Mononuclear cell (primary cell): ENCODE measurements around the gene PDE6A. TPM values are rescaled to one million over a fixed set of nuclear protein-coding genes. Genes with fewer than 3 reads are reported as not detected.
"Not testable (repeated sequence)": the region's sequence is repeated elsewhere in the genome, so short reads cannot be mapped to it uniquely, and the experiment has no call there.

ENCODE experiments used
- H3K27me3 ChIP-seq: 2 replicates; pipeline ENCODE4 v1.6.0; 2011; ENCODE audit warnings: low read length, control low read depth; ENCODE audit not compliant: insufficient read depth
- H3K4me1 ChIP-seq: 2 replicates; pipeline ENCODE4 v1.5.1; 2011; ENCODE audit warnings: mild to moderate bottlenecking, low read length, control low read depth; ENCODE audit not compliant: insufficient read depth
- H3K4me3 ChIP-seq: 2 replicates; pipeline ENCODE4 v1.5.1; 2011; ENCODE audit warnings: mild to moderate bottlenecking, low read length, moderate library complexity
- H3K9me3 ChIP-seq: 2 replicates; pipeline ENCODE4 v1.5.1; 2011; ENCODE audit warnings: low read depth, mild to moderate bottlenecking, control low read depth, low read length
- total RNA-seq: library from RNA; depleted of rRNA; stranded (reverse); fragments of >200 nt; gene quantifications from one replicate; pipeline ENCODE4 v1.2.3, GENCODE V29; 2012

Gene PDE6A
- total RNA-seq, 1 donor, result not detected

DNA sequence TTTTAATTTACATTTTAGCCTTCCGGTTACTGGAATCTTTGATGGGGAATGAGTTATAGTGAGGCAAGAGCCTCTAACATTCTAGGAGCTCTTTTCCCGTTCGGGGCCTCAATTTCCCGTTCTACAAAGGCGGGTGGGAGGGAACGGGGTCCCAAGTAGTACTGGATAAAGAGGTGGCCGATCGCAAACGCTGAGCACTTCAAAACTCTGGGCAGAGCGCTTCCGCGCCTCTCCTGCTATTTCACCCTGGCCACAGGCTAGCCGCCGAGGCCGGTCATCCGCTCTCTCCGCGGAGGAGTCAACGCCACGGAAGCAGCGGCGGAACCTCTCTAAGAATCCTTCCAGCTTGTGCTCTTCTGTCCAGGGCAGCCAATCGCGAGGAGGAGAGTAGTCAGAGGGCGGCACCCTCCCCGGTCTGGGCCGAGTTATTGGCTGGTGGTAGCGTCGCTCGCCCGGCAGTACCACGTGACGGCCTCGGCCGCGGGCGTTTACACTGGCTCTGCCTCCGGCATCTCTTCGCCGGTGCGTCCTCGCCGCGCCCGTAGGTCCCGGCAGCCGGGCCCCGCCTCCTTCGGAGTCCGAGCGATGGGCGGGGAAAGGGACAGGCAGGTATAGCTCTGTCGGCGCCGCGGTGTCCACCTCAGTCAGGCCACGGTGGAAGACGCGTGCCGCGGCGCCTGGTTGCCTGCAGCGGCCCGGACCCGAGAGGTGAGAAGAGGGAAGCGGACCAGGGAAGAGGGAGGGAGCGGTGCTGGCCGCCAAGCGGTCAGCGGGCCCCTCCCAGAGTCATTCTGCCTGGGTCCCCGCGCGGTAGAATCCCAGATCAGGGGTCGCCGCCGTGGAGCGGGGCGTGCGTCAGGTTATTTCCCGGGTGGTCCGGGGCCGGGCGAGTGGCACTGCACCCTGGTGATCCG, 15.9 kb upstream of the PDE6A start, which contains the start of gene SLC26A2:
Gene SLC26A2 (plus strand): TSS at position 487 of the 914 bp plus-strand sequence. CDS start 16,895 bp downstream, outside the sequence.
- peak within 1 kb of the TSS; percentile 74 for H3K4me3 ChIP-seq

GRCh38 chr5:149959406-149960236, 15.0 kb upstream of the PDE6A start:
- peaks cover 22% of the 10 kb centered on the region for H3K4me1 ChIP-seq
- H3K9me3 ChIP-seq, result no peaks in the 10 kb centered on the region
- no peaks in the 10 kb centered on the region for H3K27me3 ChIP-seq
- peak overlapping the region; percentile 74 for H3K4me3 ChIP-seq

More for the DNA sequence above, 15.9 kb upstream of the PDE6A start, which contains the start of gene SLC26A2:
- Histone ChIP-seq H3K9me3 (no peaks in the 10 kb centered on the region), H3K4me1 (peaks cover 22% of the 10 kb centered on the region), H3K27me3 (no peaks in the 10 kb centered on the region)

- Histone ChIP-seq H3K27me3 (no peaks in the 10 kb centered on the region), H3K9me3 (no peaks in the 10 kb centered on the region), H3K4me1 (peaks cover 22% of the 10 kb centered on the region), H3K4me3 (no peak overlapping the region)
Observed at GRCh38 chr5:149957855-149958254, 13.3 kb upstream of the PDE6A start.

DNA sequence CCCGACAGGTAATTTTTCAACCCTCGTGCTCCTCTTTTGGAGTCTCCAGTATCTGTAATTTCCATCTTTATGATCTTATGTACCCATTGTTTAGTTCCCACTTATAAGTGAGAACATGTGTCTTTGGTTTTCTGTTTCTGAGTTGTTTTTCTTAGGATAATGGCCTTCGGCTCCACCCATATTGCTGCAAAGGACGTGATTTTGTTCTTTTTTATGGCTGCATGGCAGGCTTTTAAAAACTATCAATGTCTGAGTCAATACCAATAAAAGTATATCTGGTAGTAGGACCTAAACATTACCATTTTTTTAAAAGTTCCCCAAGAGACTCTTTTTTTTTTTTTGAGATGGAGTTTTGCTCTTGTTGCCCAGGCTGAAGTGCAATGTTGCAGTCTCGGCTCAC, 12.1 kb upstream of the PDE6A start:
- no peaks in the 10 kb centered on the region for H3K9me3 ChIP-seq
- H3K4me1 ChIP-seq, result peaks cover 19% of the 10 kb centered on the region
- no peaks in the 10 kb centered on the region for H3K27me3 ChIP-seq

GRCh38 chr5:149954798-149955197, 10.2 kb upstream of the PDE6A start:
- H3K9me3 ChIP-seq, result no peaks in the 10 kb centered on the region
- H3K4me3 ChIP-seq, result no peak overlapping the region
- peaks cover 6% of the 10 kb centered on the region for H3K4me1 ChIP-seq
- no peaks in the 10 kb centered on the region for H3K27me3 ChIP-seq

More for the DNA sequence above, 12.1 kb upstream of the PDE6A start:
- no peak overlapping the region for H3K4me3 ChIP-seq

DNA sequence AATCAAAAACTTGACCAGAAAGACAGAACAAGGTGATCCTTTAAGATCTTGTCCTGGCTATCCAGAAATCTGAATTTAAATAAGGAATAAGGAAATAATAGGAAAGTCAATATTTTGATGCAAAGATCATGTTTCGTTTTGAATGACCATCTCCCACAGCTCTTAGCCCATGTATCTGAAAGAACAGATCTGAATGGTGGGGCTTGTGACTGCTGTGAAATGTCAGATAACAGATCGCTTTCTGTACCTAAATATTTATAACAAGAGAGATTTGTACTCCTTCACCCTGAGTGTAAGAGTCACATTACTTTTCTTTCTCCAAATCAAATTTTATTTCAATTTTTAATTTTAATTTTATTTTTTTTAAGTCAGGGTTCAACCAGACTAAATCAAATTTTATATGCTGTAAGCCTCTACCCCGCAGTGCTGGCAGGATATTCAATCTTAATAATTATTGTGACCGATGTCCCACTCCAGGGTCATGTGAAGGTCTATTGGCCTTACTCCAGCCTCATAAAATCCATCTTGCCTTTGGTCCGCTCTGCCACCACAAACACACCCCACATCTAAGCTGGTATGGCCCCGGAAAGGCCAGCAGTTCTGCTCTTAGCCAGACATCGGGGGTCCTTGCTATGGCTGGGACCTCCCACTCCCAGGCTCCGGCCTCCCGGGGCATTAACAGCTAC, 9.0 kb upstream of the PDE6A start:
- Histone ChIP-seq H3K4me3 (no peak overlapping the region), H3K9me3 (no peaks in the 10 kb centered on the region), H3K4me1 (no peaks in the 10 kb centered on the region), H3K27me3 (no peaks in the 10 kb centered on the region)

GRCh38 chr5:149951138-149951749, 6.7 kb upstream of the PDE6A start:
- no peak overlapping the region for H3K4me3 ChIP-seq
- no peaks in the 10 kb centered on the region for H3K9me3 ChIP-seq
- H3K27me3 ChIP-seq, result no peaks in the 10 kb centered on the region
- H3K4me1 ChIP-seq, result no peaks in the 10 kb centered on the region

GRCh38 chr5:149948993-149949392, 4.4 kb upstream of the PDE6A start:
- H3K4me3 ChIP-seq, result no peak overlapping the region
- H3K9me3 ChIP-seq, result no peaks in the 10 kb centered on the region
- no peaks in the 10 kb centered on the region for H3K4me1 ChIP-seq
- no peaks in the 10 kb centered on the region for H3K27me3 ChIP-seq

DNA sequence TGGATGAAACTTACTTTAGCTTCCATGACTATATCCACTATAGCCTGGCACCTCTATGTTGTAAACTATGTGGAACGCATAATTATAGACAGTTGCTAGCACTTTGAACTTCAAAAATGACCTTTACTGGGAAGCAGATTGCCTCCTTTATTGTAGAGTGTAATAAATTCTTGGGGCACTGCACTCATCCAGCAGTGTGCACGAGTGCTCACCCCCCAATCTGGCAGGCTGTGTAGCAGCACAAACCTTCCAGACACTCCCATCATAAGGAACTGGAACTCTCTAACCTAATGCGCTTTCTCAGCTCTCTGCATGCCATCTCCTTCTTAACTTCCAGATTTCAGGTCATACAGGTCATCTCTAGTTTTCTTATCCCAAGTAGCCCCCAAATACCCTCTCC, 1.5 kb upstream of the PDE6A start:
- no peak overlapping the region for H3K4me3 ChIP-seq
- H3K27me3 ChIP-seq, result no peaks in the 10 kb centered on the region
- no peaks in the 10 kb centered on the region for H3K9me3 ChIP-seq
- peaks cover 2% of the 10 kb centered on the region for H3K4me1 ChIP-seq

GRCh38 chr5:149943177-149943949, 1.2 kb downstream of the PDE6A start:
- not testable (repeated sequence) for H3K27me3 ChIP-seq, H3K9me3 ChIP-seq, H3K4me3 ChIP-seq
- peaks cover 30% of the 10 kb centered on the region for H3K4me1 ChIP-seq

GRCh38 chr5:149942741-149943169, 1.8 kb downstream of the PDE6A start:
- H3K4me3 ChIP-seq, H3K27me3 ChIP-seq, H3K9me3 ChIP-seq: not testable (repeated sequence)
- peaks cover 36% of the 10 kb centered on the region for H3K4me1 ChIP-seq

GRCh38 chr5:149942199-149942598, 2.4 kb downstream of the PDE6A start:
- Histone ChIP-seq H3K4me1 (peaks cover 41% of the 10 kb centered on the region), H3K4me3 (no peak overlapping the region), H3K27me3 (no peaks in the 10 kb centered on the region), H3K9me3 (no peaks in the 10 kb centered on the region)

- H3K4me1 ChIP-seq, result peaks cover 41% of the 10 kb centered on the region
- H3K4me3 ChIP-seq, result no peak overlapping the region
- no peaks in the 10 kb centered on the region for H3K9me3 ChIP-seq
- no peaks in the 10 kb centered on the region for H3K27me3 ChIP-seq
Observed at GRCh38 chr5:149941795-149942194, 2.8 kb downstream of the PDE6A start.
